GM23338 (cell line): ENCODE measurements around the gene PPFIBP1. TPM values are rescaled to one million over a fixed set of nuclear protein-coding genes. Genes with fewer than 3 reads are reported as not detected.
"Not testable (repeated sequence)": the region's sequence is repeated elsewhere in the genome, so short reads cannot be mapped to it uniquely, and the experiment has no call there.

Experiments used
- ATAC-seq: fragments of 200-7000 bp; cut with Tn5 transposase; 3 replicates; pipeline ENCODE4 v1.9.1; 2020
- DNase-seq: peaks from one replicate; pipeline ENCODE4 v3.0.0-alpha.2; 2015; ENCODE audit warnings: low spot score
- H2AFZ ChIP-seq: fragments of 200-600 bp; sonication (generic); 2 replicates; pipeline ENCODE4 v1.8.0; 2016; ENCODE audit warnings: antibody characterized with exemption, mild to moderate bottlenecking, moderate library complexity
- H3F3A ChIP-seq: fragments of 200-600 bp; sonication (generic); replicated peaks from 2 replicates; pipeline ENCODE4 v1.8.0; 2017; ENCODE audit warnings: antibody characterized with exemption, mixed run types, low read depth
- H3K27ac ChIP-seq: fragments of 200-600 bp; sonication (generic); 2 replicates; pipeline ENCODE4 v1.6.1; 2016; ENCODE audit warnings: low read depth
- H3K27me3 ChIP-seq: fragments of 200-600 bp; sonication (generic); 2 replicates; pipeline ENCODE4 v1.8.0; 2016; ENCODE audit warnings: mild to moderate bottlenecking, mixed run types, moderate library complexity; ENCODE audit not compliant: insufficient read depth
- H3K36me3 ChIP-seq: fragments of 200-600 bp; sonication (generic); 2 replicates; pipeline ENCODE4 v1.8.0; 2016; ENCODE audit warnings: mild to moderate bottlenecking; ENCODE audit not compliant: insufficient read depth
- H3K4me1 ChIP-seq: fragments of 200-600 bp; sonication (generic); 2 replicates; pipeline ENCODE4 v1.8.0; 2016; ENCODE audit warnings: mild to moderate bottlenecking, moderate library complexity; ENCODE audit not compliant: insufficient read depth
- H3K4me2 ChIP-seq: fragments of 200-600 bp; sonication (generic); 2 replicates; pipeline ENCODE4 v1.7.1; 2017; ENCODE audit warnings: mixed run types
- H3K4me3 ChIP-seq: fragments of 200-600 bp; sonication (generic); 2 replicates; pipeline ENCODE4 v1.6.1; 2016; ENCODE audit warnings: mixed run types
- H3K79me2 ChIP-seq: fragments of 200-600 bp; sonication (generic); replicated peaks from 2 replicates; pipeline ENCODE4 v1.8.0; 2017; ENCODE audit warnings: mild to moderate bottlenecking; ENCODE audit not compliant: insufficient read depth
- H3K9me2 ChIP-seq: fragments of 200-600 bp; sonication (generic); 2 replicates; pipeline ENCODE4 v1.8.0; 2017; ENCODE audit not compliant: insufficient read depth
- H4K20me1 ChIP-seq: fragments of 200-600 bp; sonication (generic); replicated peaks from 2 replicates; pipeline ENCODE4 v1.8.0; 2017; ENCODE audit warnings: mild to moderate bottlenecking; ENCODE audit not compliant: insufficient read depth
- H3K27ac Mint-ChIP-seq: 2 replicates; pipeline ENCODE4 v1.8.0; 2020; ENCODE audit warnings: inconsistent platforms, mild to moderate bottlenecking, moderate library complexity, mixed read lengths
- H3K27me3 Mint-ChIP-seq: 3 replicates; pipeline ENCODE4 v1.8.0; 2022; ENCODE audit warnings: low read depth, mild to moderate bottlenecking, moderate library complexity, mixed read lengths, inconsistent platforms; ENCODE audit not compliant: insufficient read depth, poor library complexity
- H3K36me3 Mint-ChIP-seq: 3 replicates; pipeline ENCODE4 v1.8.0; 2021; ENCODE audit warnings: low read depth, mild to moderate bottlenecking, inconsistent platforms, moderate library complexity, mixed read lengths
- H3K4me1 Mint-ChIP-seq: 3 replicates; pipeline ENCODE4 v1.8.0; 2020; ENCODE audit warnings: mild to moderate bottlenecking, inconsistent platforms, mixed read lengths
- H3K4me3 Mint-ChIP-seq: 3 replicates; pipeline ENCODE4 v1.8.0; 2021; ENCODE audit warnings: moderate library complexity, mild to moderate bottlenecking, inconsistent platforms, mixed read lengths
- H3K9me3 Mint-ChIP-seq: 3 replicates; pipeline ENCODE4 v1.8.0; 2020; ENCODE audit warnings: moderate library complexity, mild to moderate bottlenecking, inconsistent platforms, mixed read lengths
- CREB1 ChIP-seq: fragments of 250-450 bp; sonication (Bioruptor Pico); IDR thresholded peaks from 2 replicates; pipeline ENCODE4 v1.5.0; 2020; ENCODE audit warnings: low read depth, mild to moderate bottlenecking, moderate library complexity
- EZH2 ChIP-seq: fragments of 200-600 bp; sonication (generic); IDR thresholded peaks from one replicate; pipeline ENCODE4 v1.8.0; 2017; ENCODE audit warnings: antibody characterized with exemption, mild to moderate bottlenecking, low read depth; ENCODE audit not compliant: unreplicated experiment
- EZH2phosphoT487 ChIP-seq: fragments of 200-600 bp; sonication (generic); IDR thresholded peaks from one replicate; pipeline ENCODE4 v1.8.1; 2018; ENCODE audit warnings: antibody characterized with exemption; ENCODE audit not compliant: unreplicated experiment
- JUNB ChIP-seq: IDR thresholded peaks from one replicate; pipeline ENCODE4 v1.6.1; 2016; ENCODE audit warnings: antibody characterized with exemption; ENCODE audit not compliant: unreplicated experiment
- NANOG ChIP-seq: IDR thresholded peaks from 2 replicates; pipeline ENCODE4 v1.6.1; 2016; ENCODE audit warnings: antibody characterized with exemption, borderline replicate concordance
- POLR2AphosphoS5 ChIP-seq: IDR thresholded peaks from 2 replicates; pipeline ENCODE4 v1.6.1; 2016; ENCODE audit warnings: antibody characterized with exemption, low read depth
- STAT1 ChIP-seq: IDR thresholded peaks from one replicate; pipeline ENCODE4 v1.6.1; 2016; ENCODE audit warnings: antibody characterized with exemption; ENCODE audit not compliant: unreplicated experiment
- ZNF114 ChIP-seq: fragments of 250-450 bp; sonication (Bioruptor Pico); IDR thresholded peaks from 2 replicates; pipeline ENCODE4 v1.5.0; 2020; ENCODE audit warnings: mild to moderate bottlenecking, moderate library complexity
- polyA plus RNA-seq: library from polyadenylated mRNA; unstranded; fragments of >200 nt; fragmentation: Nextera tagmentation; extraction: Ambion mirVana; gene quantifications from 2 replicates; pipeline ENCODE4 v1.2.1, GENCODE V29; 2016
- total RNA-seq: library from RNA; depleted of rRNA; stranded (reverse); fragments of >200 nt; shearing (Covaris generic); gene quantifications from 2 replicates; pipeline ENCODE4 v1.2.3, GENCODE V29; 2014

Gene PPFIBP1
- total and polyA plus RNA-seq, 2 experiments from 2014 or later = 33.2 to 41.9 TPM

DNA sequence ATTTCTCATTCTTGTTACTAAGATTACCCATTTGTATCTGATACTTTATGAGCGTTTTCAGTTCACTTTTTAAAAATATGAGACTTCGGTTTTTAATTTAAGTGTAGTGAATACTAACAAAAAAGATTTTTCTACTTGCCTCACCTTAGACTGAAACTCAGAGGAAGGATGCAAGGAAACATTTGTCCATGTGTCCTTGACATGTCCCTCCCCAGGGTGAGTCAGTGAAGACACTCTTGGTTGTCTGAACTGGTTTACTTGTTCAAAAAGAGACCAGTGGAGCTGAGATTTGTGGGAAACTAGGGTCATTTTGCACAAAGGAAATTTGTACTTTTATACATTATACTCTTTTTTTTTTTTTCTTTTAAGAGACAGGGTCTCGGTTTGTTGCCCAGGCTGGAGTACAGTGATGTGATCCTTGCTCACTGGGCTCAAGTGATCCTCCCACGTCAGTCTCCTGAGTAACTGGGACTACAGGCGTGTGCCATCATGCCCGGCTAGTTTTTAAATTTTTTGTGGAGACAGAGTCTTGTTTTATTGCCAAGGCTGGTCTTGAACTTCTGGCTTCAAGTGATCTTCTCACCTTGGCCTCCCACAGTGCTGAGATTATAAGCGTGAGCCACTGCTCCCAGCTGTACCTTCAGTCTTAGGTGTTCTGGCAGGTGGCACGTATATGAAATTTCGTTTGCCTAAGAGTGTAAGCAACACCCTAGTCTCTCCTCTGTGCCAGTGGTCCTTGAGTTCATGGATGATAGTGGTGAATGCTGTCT, 56.7 kb downstream of the PPFIBP1 start:
- peaks cover 2% of the 10 kb centered on the region for H3K27me3 Mint-ChIP-seq

DNA sequence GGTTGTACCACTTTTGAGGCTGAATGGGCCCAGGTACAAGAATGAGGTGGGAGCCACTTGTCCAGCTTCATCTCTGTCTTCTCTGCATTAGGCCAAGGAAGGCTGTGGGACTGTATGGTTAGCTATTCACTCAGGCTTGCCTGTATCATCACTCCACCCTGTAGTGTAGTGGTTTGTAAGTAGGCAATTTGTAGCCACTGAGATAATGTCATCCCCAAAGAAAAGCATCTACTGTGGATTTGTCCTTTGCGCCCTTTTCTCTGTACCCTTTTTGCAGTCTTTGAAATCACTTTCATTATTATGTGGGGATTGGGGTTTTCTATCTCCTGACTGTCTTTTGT, 57.3 kb downstream of the PPFIBP1 start:
- H3K4me2 ChIP-seq, H3K36me3 ChIP-seq, H3K4me1 ChIP-seq, H3K27me3 Mint-ChIP-seq, H3K36me3 Mint-ChIP-seq, ATAC-seq, H3K4me3 Mint-ChIP-seq, H3F3A ChIP-seq, H3K4me3 ChIP-seq, H3K27ac Mint-ChIP-seq, H3K4me1 Mint-ChIP-seq, H3K27me3 ChIP-seq, H3K9me2 ChIP-seq, DNase-seq, H2AFZ ChIP-seq, H3K9me3 Mint-ChIP-seq, H3K79me2 ChIP-seq, H4K20me1 ChIP-seq, H3K27ac ChIP-seq: not testable (repeated sequence)

More for the DNA sequence above, 56.7 kb downstream of the PPFIBP1 start:
- H3K4me3 Mint-ChIP-seq = no peak overlapping the region
- H3K79me2 ChIP-seq = no peaks in the 10 kb centered on the region; the same call in 1 of the 2 replicates
- H2AFZ ChIP-seq = no peak overlapping the region
- DNase-seq (no peak), ATAC-seq (no peak)
- peaks cover 6% of the 10 kb centered on the region; the same call in 2 of the 3 replicates for H3K4me1 Mint-ChIP-seq
- 0 out of 3 replicates have a peak, but pooled peaks cover 2% of the 10 kb centered on the region for H3K36me3 Mint-ChIP-seq
- no peaks in the 10 kb centered on the region for H3K9me3 Mint-ChIP-seq
- no peaks in the 10 kb centered on the region; the same call in 1 of the 2 replicates for H4K20me1 ChIP-seq
- no peak overlapping the region for H3K4me3 ChIP-seq
- TF ChIP-seq NANOG (no peak), ZNF114 (CRISPR knock-in tag) (no peak), POLR2AphosphoS5 (no peak), STAT1 (no peak), EZH2 (no peak), CREB1 (CRISPR knock-in tag) (no peak), EZH2phosphoT487 (no peak), JUNB (no peak)
- H3K4me1 ChIP-seq = no peaks in the 10 kb centered on the region; the same call in 1 of the 2 replicates
- H3K27me3 ChIP-seq = no peaks in the 10 kb centered on the region
- H3K9me2 ChIP-seq = no peaks in the 10 kb centered on the region
- H3K36me3 ChIP-seq = no peaks in the 10 kb centered on the region
- H3F3A ChIP-seq = no peaks in the 10 kb centered on the region
- no peak overlapping the region for H3K27ac ChIP-seq
- no peak overlapping the region for H3K4me2 ChIP-seq
- no peak overlapping the region for H3K27ac Mint-ChIP-seq

DNA sequence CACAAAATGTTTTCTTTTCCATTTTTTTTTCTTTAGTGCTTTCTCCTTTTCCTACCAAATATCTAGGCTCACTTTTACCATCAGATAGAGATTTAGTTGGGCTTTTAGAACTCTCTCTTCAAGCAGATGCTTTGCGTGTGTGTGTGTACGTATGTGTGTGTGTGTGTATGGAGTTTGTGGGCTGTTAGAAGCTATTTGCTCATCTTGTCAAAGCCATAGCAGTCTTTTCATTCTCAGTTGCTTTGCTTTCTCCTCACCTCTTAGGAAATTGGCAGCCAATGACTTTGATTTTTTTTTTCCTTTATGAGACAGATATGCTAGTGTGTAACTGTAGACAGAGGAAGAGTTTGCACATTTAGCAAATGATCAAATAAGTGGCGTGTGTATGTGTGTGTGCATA, 57.8 kb downstream of the PPFIBP1 start:
- H4K20me1 ChIP-seq, H3K27ac Mint-ChIP-seq, H3K27me3 Mint-ChIP-seq: not testable (repeated sequence)

DNA sequence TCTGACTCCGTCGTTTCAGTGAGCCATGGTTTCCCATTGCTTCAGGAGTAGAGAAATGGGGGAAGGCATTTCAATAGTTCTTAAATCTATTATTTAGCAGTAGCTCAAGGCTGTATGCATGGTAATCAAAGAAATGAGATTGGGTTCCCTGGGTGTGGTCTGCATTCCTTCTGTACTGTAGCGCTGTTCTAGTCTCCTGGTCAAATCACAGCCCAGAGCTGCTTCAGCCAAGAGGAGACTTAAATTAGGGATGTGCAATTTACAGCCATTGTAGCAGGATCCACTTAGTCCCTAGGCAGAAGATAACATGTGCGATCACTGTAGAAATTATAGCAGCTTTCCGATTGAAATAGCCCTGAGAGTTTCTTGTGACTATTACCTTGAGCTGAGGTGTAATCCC, 58.4 kb downstream of the PPFIBP1 start:
- not testable (repeated sequence) for H3K27ac Mint-ChIP-seq, H3K36me3 ChIP-seq, H3K4me1 ChIP-seq, H4K20me1 ChIP-seq, H3K4me1 Mint-ChIP-seq, H3K27me3 ChIP-seq, ATAC-seq, H3F3A ChIP-seq, H3K27ac ChIP-seq, H3K9me3 Mint-ChIP-seq, H3K4me2 ChIP-seq, H2AFZ ChIP-seq, H3K79me2 ChIP-seq, H3K4me3 ChIP-seq, H3K36me3 Mint-ChIP-seq, DNase-seq, H3K9me2 ChIP-seq, H3K27me3 Mint-ChIP-seq, H3K4me3 Mint-ChIP-seq

More for the DNA sequence above, 57.8 kb downstream of the PPFIBP1 start:
- not testable (repeated sequence) for H3K4me1 ChIP-seq, DNase-seq, H3F3A ChIP-seq, H3K36me3 ChIP-seq, H3K9me2 ChIP-seq, H3K27ac ChIP-seq, ATAC-seq, H2AFZ ChIP-seq, H3K27me3 ChIP-seq, H3K36me3 Mint-ChIP-seq, H3K4me2 ChIP-seq, H3K4me1 Mint-ChIP-seq, H3K79me2 ChIP-seq, H3K4me3 Mint-ChIP-seq, H3K9me3 Mint-ChIP-seq, H3K4me3 ChIP-seq
